CD1c-positive myeloid dendritic cell (primary cell): ENCODE data around the gene MMP10.

Experiments used
- DNase-seq: peaks from one replicate; pipeline ENCODE4 v3.0.0-alpha.2; 2016; ENCODE audit errors: extremely low spot score

The MMP10 gene

GRCh38 chr11:102780491-102780918, at the start of gene MMP10:
Gene MMP10 (minus strand): TSS chr11:102780628. CDS start chr11:102780591, 37 bp downstream.
- DNase-seq, result peak; percentile 18

GRCh38 chr11:102829316-102830000, 49.0 kb upstream of the MMP10 start:
- no peak for DNase-seq

GRCh38 chr11:102824556-102824955, 44.1 kb upstream of the MMP10 start:
- DNase-seq, result no peak

- no peak for DNase-seq
Observed at GRCh38 chr11:102819491-102819890, 39.1 kb upstream of the MMP10 start.

GRCh38 chr11:102813484-102813883, 33.1 kb upstream of the MMP10 start:
- DNase-seq, result no peak

GRCh38 chr11:102812188-102812587, 31.8 kb upstream of the MMP10 start:
- no peak for DNase-seq

GRCh38 chr11:102810950-102811660, 30.7 kb upstream of the MMP10 start:
- peak; percentile 18 for DNase-seq

- DNase-seq, result no peak
Observed at GRCh38 chr11:102809971-102810370, 29.5 kb upstream of the MMP10 start.

GRCh38 chr11:102807921-102808320, 27.5 kb upstream of the MMP10 start:
- no peak for DNase-seq

- DNase-seq, result no peak
Observed at GRCh38 chr11:102806296-102806695, 25.9 kb upstream of the MMP10 start.

GRCh38 chr11:102802341-102802740, 21.9 kb upstream of the MMP10 start:
- DNase-seq, result no peak

- DNase-seq, result no peak
Observed at GRCh38 chr11:102800767-102801166, 20.3 kb upstream of the MMP10 start.

GRCh38 chr11:102799681-102800340, 19.4 kb upstream of the MMP10 start:
- no peak for DNase-seq

GRCh38 chr11:102798012-102798746, 17.8 kb upstream of the MMP10 start, which contains the start of gene MMP1:
Gene MMP1 (minus strand): TSS chr11:102798160. CDS start chr11:102798092, 68 bp downstream.
- no peak for DNase-seq

- peak; percentile 28 for DNase-seq
Observed at GRCh38 chr11:102794382-102794781, 14.0 kb upstream of the MMP10 start.

- no peak for DNase-seq
Observed at GRCh38 chr11:102793677-102794290, 13.4 kb upstream of the MMP10 start.

- no peak for DNase-seq
Observed at GRCh38 chr11:102792604-102793003, 12.2 kb upstream of the MMP10 start.

- DNase-seq, result no peak
Observed at GRCh38 chr11:102791271-102792036, 11.0 kb upstream of the MMP10 start.

- no peak for DNase-seq
Observed at GRCh38 chr11:102788334-102788995, 8.0 kb upstream of the MMP10 start.

GRCh38 chr11:102784380-102784779, 4.0 kb upstream of the MMP10 start:
- no peak for DNase-seq
